GM19395 (cell line): Measurements from ENCODE around the gene TLR8.

Experiments
- ATAC-seq: cut with Tn5 transposase; IDR thresholded peaks from one replicate; pipeline ENCODE4 v1.9.1; 2021; ENCODE audit warnings: mild to moderate bottlenecking, moderate library complexity; ENCODE audit not compliant: unreplicated experiment

TLR8 gene

DNA sequence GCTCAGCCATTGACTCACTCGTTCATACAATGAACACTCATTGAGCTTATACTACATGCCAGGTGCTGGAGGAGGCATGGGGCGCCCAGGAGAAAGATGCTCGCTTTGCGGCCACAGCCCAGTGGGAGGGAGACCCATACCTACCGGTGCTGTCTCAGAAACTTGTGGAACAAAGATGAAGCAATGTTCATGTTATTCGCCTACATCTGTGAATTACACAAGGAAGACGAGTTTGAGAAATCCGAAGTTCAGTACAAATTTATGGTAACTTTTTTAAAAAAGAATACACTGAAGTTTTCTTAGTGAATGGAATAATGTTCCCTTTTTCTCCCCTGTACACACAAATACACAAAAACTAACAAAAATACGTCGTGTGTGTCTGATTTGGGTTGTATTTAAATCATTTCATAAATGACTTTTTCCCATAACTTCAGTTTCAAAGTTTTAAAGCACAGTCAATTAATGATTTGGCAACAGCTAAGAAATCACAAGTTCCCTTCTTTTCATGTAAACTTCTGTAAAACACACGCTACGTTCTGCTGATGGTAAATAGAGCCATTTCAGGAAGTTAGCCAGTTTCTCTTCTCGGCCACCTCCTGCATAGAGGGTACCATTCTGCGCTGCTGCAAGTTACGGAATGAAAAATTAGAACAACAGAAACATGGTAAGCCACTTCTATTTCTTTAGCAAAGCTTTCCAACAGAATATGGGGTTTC, at the start of gene TLR8:
Gene TLR8 (plus strand): TSS at position 575 of the 716 bp plus-strand sequence. CDS start 87 bp downstream, at position 662.
- ATAC-seq: no peak

- ATAC-seq: no peak
Observed at GRCh38 chrX:12865359-12865758, 41.1 kb upstream of the TLR8 start.

DNA sequence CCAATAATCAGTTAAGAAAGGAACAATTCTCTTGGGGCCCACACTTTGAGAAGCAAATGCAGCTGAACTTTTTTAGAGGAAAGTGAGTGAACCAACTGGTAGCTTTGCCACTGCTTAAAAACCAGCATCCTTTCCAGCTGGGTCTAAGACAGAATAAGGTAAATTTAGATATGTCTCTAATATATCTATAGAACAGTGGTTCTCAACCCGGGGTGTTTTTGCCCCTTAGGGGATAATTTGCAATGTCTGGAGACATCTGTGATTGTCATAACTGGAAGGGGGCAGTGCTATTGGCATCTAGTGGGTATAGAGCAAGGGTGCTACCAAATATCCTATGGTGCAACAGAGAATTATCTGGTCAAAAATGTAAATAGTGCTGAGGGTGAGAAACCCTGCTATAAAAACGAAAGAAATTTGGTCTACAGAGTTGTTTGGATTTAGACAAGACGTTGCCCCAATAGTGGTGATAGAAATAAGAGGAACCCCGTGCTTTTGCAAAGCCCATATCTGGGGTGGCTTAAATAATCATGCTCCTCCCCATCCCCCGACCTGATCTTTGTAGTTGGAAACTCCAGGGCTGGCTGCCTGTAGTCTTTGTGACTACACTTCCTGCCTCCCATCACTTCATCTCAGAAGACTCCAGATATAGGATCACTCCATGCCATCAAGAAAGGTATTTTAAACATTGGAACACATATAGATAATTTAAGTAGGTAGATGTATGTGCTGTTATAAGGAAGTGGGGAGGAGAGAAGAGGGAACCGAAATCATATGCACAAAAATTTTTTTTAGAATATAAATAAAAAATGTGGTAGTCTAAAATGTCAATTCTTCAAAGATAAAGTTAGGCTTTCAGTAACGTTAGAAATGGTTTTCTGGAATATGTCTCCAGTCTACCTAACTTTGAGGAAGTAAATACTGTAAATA, 39.7 kb upstream of the TLR8 start, which contains the start of gene TLR7:
Gene TLR7 (plus strand): TSS at position 622 of the 927 bp plus-strand sequence. CDS start 507 bp downstream, outside the sequence.
- no peak for ATAC-seq

DNA sequence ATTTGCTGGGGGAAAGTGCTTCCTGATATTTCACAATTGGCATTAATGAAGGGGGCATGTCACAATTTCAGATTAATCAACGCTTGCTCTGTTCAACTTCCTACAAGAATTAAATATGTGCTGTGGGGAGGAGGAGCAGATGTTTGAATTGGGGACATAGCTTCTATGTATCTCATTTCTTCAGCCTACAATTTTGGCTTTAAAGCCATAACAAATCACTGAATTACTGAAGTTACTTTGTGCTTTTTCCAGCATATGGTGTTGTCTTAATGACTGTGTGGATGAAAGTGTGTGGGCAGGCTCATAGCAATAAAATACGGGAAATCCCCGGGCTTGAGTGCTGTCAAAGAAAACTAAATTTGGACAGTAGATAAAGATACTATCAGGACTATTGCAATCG, 38.7 kb upstream of the TLR8 start:
- ATAC-seq: peak; percentile 48

DNA sequence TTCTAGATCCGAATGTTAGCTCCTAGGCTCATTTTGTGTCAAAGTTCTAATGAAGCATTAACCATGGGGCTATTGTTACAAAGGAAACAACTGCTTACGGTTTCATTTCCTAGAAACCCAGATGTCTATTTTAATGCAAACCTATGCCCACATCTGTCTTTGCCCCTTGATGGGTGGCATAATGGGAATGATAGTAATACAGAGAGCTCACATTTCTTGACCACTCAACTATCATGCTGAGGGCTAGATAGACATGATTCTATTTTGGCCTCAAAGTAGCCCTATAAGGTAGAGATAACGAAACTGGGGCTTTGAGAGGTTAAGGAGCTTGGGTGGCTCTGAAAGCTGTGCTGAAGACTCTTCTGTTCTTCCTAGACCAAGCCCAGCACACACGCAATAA, 37.7 kb upstream of the TLR8 start:
- ATAC-seq: peak; percentile 67

DNA sequence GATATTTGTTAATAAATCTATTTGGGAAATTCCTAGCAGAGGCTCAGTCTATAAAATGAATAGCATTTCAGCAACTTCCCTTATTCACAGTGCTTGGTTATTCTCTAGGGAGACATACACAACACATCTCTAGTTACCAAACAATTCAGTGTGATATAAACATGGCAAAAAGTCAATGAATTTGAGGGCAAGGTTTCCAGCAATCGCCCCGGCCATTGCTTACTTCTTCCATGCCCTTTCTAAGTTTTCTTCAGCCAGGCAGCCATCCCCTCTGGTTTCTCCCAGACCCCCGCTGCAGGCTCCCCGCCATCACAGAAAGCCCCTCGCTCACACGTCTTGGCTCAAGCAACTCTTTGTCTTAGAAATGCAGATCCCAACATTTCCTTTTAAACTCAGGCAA, 35.2 kb upstream of the TLR8 start:
- no peak for ATAC-seq

- ATAC-seq: no peak
Observed at GRCh38 chrX:12872741-12873140, 33.7 kb upstream of the TLR8 start.

GRCh38 chrX:12874581-12874980, 31.8 kb upstream of the TLR8 start:
- ATAC-seq: no peak

GRCh38 chrX:12877386-12877785, 29.0 kb upstream of the TLR8 start:
- ATAC-seq: no peak

- ATAC-seq: no peak
Observed at GRCh38 chrX:12878536-12878935, 27.9 kb upstream of the TLR8 start.

GRCh38 chrX:12881914-12882313, 24.5 kb upstream of the TLR8 start:
- no peak for ATAC-seq

- no peak for ATAC-seq
Observed at GRCh38 chrX:12885508-12885907, 20.9 kb upstream of the TLR8 start.

DNA sequence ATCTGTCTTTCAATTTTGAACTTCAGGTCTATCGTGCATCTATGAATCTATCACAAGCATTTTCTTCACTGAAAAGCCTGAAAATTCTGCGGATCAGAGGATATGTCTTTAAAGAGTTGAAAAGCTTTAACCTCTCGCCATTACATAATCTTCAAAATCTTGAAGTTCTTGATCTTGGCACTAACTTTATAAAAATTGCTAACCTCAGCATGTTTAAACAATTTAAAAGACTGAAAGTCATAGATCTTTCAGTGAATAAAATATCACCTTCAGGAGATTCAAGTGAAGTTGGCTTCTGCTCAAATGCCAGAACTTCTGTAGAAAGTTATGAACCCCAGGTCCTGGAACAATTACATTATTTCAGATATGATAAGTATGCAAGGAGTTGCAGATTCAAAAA, 19.9 kb upstream of the TLR8 start:
- ATAC-seq: no peak

- no peak for ATAC-seq
Observed at GRCh38 chrX:12887141-12887540, 19.3 kb upstream of the TLR8 start.

- no peak for ATAC-seq
Observed at GRCh38 chrX:12887767-12888166, 18.7 kb upstream of the TLR8 start.

- peak; percentile 71 for ATAC-seq
Observed at GRCh38 chrX:12890467-12890866, 16.0 kb upstream of the TLR8 start.

DNA sequence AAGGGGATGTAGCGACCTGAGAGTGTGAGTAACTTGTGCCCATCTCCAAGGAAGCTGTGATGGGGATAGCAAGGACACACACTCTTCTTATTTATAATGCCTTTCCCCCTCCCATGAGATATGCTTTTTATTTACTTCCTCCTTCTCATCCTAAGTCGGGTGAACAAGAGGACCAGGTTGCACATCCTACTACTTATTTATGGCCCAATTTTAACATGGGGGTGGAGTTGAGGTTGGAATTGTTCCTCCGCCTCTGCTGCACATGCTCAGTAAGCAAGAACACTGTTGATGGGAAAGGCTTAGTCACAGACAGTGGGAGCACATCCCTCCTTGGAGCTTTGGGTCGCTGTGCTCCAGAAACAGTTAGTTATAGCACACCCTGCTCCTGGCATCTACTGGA, 15.2 kb upstream of the TLR8 start:
- no peak for ATAC-seq

GRCh38 chrX:12891915-12892506, 14.4 kb upstream of the TLR8 start:
- ATAC-seq: peak; percentile 62

- ATAC-seq: no peak
Observed at GRCh38 chrX:12892716-12893115, 13.7 kb upstream of the TLR8 start.

DNA sequence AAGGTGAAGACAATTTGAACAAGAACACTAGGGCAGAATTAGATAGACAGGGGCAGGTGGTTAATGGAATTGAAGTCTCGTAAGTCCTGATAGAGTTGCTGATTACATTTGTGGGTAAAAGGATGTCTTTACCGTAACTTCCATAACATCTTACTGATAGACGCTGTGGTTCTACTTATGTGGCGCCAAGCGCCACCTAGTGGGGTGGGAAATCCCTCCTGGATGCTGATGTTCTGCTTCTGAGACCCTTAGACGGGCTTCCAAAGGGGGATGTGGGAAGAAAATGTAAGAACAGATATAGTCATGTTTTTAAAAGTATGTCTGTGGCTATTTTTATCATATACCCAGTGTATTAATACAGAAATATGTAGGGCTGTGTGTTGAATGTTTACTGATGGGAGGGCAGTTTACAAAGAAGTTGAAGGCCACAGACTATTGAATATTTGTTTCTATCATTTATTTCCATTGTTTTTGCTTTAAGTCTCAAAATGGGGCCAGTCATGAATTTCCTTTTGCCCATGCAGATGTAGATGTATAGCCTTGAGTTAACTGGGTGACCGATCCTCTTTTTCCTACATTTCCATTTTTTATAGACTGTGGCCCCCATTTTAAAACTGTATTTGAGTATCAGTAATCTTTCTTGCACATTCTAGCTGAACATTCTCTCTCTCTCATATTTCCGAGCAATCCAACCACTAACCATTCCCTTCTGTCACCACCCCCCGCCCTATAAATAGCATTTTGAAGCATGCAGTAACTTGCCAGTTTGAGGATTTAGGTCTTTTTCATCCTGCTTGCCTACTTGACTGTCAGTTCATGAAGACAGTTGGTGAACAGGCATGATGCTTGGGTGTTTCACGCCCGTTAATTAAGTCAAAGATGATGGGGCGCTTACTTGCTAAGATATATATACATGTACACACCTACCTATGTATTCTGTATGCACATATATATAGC, 12.1 kb upstream of the TLR8 start:
- ATAC-seq: no peak
